Heart left ventricle (tissue), 16 donors: ENCODE data around the gene IGSF22. TPM values are rescaled to one million over a fixed set of nuclear protein-coding genes. Genes with fewer than 3 reads are reported as not detected.

ENCODE experiments used
- ATAC-seq, 4 donors: fragments of 200-7000 bp; cut with Tn5 transposase; one replicate each; pipeline ENCODE4 v1.9.1; 2020 to 2022; ENCODE audit warnings: moderate library complexity in 4 of 4, mild to moderate bottlenecking in 3 of 4, moderate number of reproducible peaks in 1 of 4
- DNase-seq, 5 donors: peaks; one replicate each; pipeline ENCODE4 v3.0.0-alpha.2; 2020
- H3K27ac ChIP-seq, 12 donors: fragments of 200-600 bp; sonication (generic) in 4 of 12; one replicate each; pipeline versions ENCODE4 v1.5.0 to v1.8.0; 2016 to 2022; ENCODE audit warnings: mild to moderate bottlenecking in 2 of 12
- H3K27me3 ChIP-seq, 9 donors: fragments of 200-600 bp; sonication (generic) in 2 of 9; one replicate each; pipeline versions ENCODE4 v1.5.1 to v1.8.0; 2016 to 2022; ENCODE audit warnings: mild to moderate bottlenecking in 3 of 9
- H3K36me3 ChIP-seq, 9 donors: fragments of 200-600 bp; sonication (generic) in 2 of 9; one replicate each; pipeline versions ENCODE4 v1.5.0 to v1.8.0; 2018 to 2022; ENCODE audit warnings: mild to moderate bottlenecking in 2 of 9
- H3K4me1 ChIP-seq, 12 donors: fragments of 200-600 bp; sonication (generic) in 4 of 12; one replicate each; pipeline versions ENCODE4 v1.5.0 to v1.8.0; 2016 to 2022; ENCODE audit warnings: mild to moderate bottlenecking in 3 of 12
- H3K4me3 ChIP-seq, 12 donors: fragments of 200-600 bp; sonication (generic) in 4 of 12; one replicate each; pipeline versions ENCODE4 v1.5.0 to v1.8.0; 2017 to 2022; ENCODE audit warnings: mild to moderate bottlenecking in 9 of 12, moderate library complexity in 4 of 12
- H3K9me3 ChIP-seq, 12 donors: fragments of 200-600 bp; sonication (generic) in 4 of 12; one replicate each; pipeline versions ENCODE4 v1.5.0 to v1.8.0; 2016 to 2022; ENCODE audit warnings: mild to moderate bottlenecking in 1 of 12
- POLR2A ChIP-seq, 2 donors: fragments of 450-650 bp; IDR thresholded peaks; one replicate each; pipeline ENCODE4 v1.6.1; 2017; ENCODE audit warnings: antibody characterized with exemption in 2 of 2, mild to moderate bottlenecking in 2 of 2, moderate library complexity in 2 of 2
- WGBS, 4 donors: extraction: QIAGEN DNeasy Blood & Tissue Kit in 2 of 4; methylation state at CpG; one replicate each; pipeline versions ENCODE4 v1.1.5 to v1.1.7; 2013 to 2018; 5-methylcytosine and 5-hydroxymethylcytosine counted together
- intact Hi-C, 10 donors: fragments of 100-400 bp; cut with DNase I; formaldehyde crosslinking; loops; one replicate each; pipeline versions ENCODE4 v1.11.1 to v1.14.2; 2022
- polyA plus RNA-seq, 2 donors: library from polyadenylated mRNA; stranded (reverse); fragments of 200-250 nt; gene quantifications; one replicate each; pipeline ENCODE4 v1.2.3, GENCODE V29; 2013
- total RNA-seq, 9 donors: library from RNA; depleted of rRNA in 2 of 9; stranded (reverse); fragments of >200 nt in 2 of 9; fragmentation: NEBNext Ultra II Directional in 3 of 9; extraction: Animal tissue kit (Norgen Biotek cat#: 25700) in 3 of 9; gene quantifications; one replicate each; pipeline versions ENCODE4 v1.1.0 to v1.2.4, GENCODE V29; 2016 to 2023
- TF ChIP-seq, protein P1 (sequence below), 12 donors: fragments of 200-600 bp; sonication (generic) in 4 of 12; IDR thresholded peaks; one replicate each; pipeline versions ENCODE4 v1.5.0 to v1.8.0; 2018 to 2022; ENCODE audit warnings: antibody characterized with exemption in 12 of 12, mild to moderate bottlenecking in 5 of 12
- donor health status: ischemic (EF 13 %, LVEDD 7.1; RV severe dilation, severe dysfunction).
- donor health status: healthy with polysubstance abuse.
- donor health status: DM: no; HTN: yes; CAD: no.
- donor health status: DM: no; HTN: no; CAD: no.
- donor health status: ischemic (EF 25% LVEDD 6.9; RV normal size, moderate dysfunction).
- donor health status: ischemic (EF 25% LVEDD 5.7; RV mildly dilated, moderate dysfunction).
- donor health status: healthy.
- donor health status: DM: yes; HTN: yes; CAD: no.
- donor health status: ischemic (EF 35%, LVEDD 5.7; RV mildly dilated, moderate dysfunction).
- donor health status: nonischemic (EF 11% LVEDD 7.7; RV severe dilation, severe dysfunction).
- donor health status: DM: yes; HTN: yes; CAD: no.
- donor health status: PGD.
- donor health status: ischemic (EF 29% LVEDD 5.4; RV normal size, mild dysfunction).
- donor health status: nonischemic (EF 23%, LVEDD 6.1; RV moderate dilation, normal function).

IGSF22 gene
- total and polyA plus RNA-seq, 11 donors, result 0.24 to 1.2 (median 0.77) TPM

DNA sequence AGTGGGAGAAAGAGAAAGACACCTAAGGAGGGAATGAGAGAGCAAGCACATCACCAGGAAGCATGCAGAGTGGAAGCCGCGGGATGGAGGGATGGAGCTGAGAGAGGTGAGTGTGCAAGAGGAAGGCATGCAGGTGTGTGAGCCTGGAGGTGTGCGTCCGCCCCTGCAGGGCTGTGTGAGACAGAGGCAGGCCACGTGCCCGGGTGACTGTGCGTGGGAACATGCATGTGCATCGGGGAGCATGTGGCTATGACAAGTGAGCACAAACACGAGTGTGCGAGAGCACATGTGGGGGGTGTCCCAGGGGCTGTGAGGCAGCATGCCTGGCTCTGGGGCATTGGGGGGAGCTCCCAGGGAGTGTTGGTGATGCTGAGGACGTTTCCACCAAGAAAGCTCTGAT is 35.8 kb upstream of the IGSF22 start:
- no peaks in the 10 kb centered on the region for H3K27me3 ChIP-seq
- intact Hi-C loops, result loop anchor here in 2 of 10 donors (10.0 kb wide), 2 partner anchors 647 to 767 kb away; no protein-coding TSS in a partner anchor
- 79 to 86% (median 83%) methylated on average over 11 of the region's 11 CpGs for WGBS, 4 donors
- ATAC-seq, result no peak
- no peak overlapping the region for H3K4me3 ChIP-seq
- no peak for DNase-seq
- no peak overlapping the region for H3K27ac ChIP-seq
- TF ChIP-seq POLR2A (IDR thresholded peaks at IDR 0.05), result no peak
- TF ChIP-seq, protein P1, sequence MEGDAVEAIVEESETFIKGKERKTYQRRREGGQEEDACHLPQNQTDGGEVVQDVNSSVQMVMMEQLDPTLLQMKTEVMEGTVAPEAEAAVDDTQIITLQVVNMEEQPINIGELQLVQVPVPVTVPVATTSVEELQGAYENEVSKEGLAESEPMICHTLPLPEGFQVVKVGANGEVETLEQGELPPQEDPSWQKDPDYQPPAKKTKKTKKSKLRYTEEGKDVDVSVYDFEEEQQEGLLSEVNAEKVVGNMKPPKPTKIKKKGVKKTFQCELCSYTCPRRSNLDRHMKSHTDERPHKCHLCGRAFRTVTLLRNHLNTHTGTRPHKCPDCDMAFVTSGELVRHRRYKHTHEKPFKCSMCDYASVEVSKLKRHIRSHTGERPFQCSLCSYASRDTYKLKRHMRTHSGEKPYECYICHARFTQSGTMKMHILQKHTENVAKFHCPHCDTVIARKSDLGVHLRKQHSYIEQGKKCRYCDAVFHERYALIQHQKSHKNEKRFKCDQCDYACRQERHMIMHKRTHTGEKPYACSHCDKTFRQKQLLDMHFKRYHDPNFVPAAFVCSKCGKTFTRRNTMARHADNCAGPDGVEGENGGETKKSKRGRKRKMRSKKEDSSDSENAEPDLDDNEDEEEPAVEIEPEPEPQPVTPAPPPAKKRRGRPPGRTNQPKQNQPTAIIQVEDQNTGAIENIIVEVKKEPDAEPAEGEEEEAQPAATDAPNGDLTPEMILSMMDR (IDR thresholded peaks at IDR 0.05), result no peak
- no peaks in the 10 kb centered on the region for H3K9me3 ChIP-seq
- H3K36me3 ChIP-seq, result no peaks in the 10 kb centered on the region
- no peaks in the 10 kb centered on the region for H3K4me1 ChIP-seq

DNA sequence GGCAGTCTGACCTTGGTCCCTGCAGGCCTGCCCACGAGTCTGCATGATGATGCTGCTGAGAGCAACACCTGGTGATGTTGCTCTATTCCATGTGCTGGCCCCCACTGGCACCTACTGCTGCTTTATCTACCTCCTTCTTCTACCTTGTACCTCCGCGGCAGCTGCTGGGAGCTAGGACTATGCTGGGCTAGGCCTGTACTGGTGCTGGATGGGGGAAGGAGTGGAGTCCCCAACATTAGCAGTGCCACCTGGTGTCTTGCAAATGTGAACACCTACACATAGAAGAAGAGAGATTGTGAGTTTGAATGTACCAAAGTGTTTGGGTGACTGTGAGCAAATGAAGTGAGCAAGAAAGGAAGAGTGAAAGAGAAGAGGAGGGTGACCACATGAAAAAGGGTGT is 35.2 kb upstream of the IGSF22 start:
- TF ChIP-seq, protein P1 (IDR thresholded peaks at IDR 0.05), result no peak
- no peak for TF ChIP-seq POLR2A (IDR thresholded peaks at IDR 0.05)
- ATAC-seq, result no peak
- Histone ChIP-seq H3K9me3 (no peaks in the 10 kb centered on the region), H3K27me3 (no peaks in the 10 kb centered on the region), H3K4me1 (no peaks in the 10 kb centered on the region), H3K27ac (no peak overlapping the region), H3K36me3 (no peaks in the 10 kb centered on the region), H3K4me3 (no peak overlapping the region)
- DNase-seq, result no peak
- intact Hi-C loops, result loop anchor here in 2 of 10 donors (10.0 kb wide), 2 partner anchors 646 to 766 kb away; no protein-coding TSS in a partner anchor
- 81 to 87% (median 84%) methylated on average over 3 of the region's 3 CpGs for WGBS, 4 donors

DNA sequence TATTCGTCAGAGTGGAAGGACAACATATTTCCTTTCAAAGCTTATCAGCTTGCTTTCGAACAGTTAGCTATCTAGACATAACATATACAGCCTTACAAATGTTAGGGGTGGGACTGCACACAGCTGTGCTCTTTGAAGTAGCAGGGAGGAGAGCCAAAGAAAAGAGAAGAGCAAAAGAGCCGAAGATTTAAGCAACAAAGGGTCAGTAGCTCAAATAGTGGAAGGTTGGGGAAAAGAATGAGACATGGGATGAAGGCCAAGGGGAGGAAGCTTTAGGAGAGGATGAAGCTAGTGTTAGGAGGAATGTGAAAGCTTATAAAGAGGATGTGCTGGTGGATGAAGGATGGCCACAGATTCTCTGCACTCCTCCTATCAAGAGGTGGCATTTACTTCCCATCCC is 31.8 kb upstream of the IGSF22 start:
- Histone ChIP-seq H3K4me3 (no peak overlapping the region), H3K4me1 (no peaks in the 10 kb centered on the region), H3K27ac (no peak overlapping the region), H3K36me3 (no peaks in the 10 kb centered on the region), H3K9me3 (no peaks in the 10 kb centered on the region), H3K27me3 (no peaks in the 10 kb centered on the region)
- intact Hi-C loops, result no loop called here
- TF ChIP-seq, protein P1 (IDR thresholded peaks at IDR 0.05), result no peak
- no peak for TF ChIP-seq POLR2A (IDR thresholded peaks at IDR 0.05)
- WGBS, 4 donors, result 50 to 67% (median 51%) methylated on average over 3 of the region's 3 CpGs
- DNase-seq (no peak), ATAC-seq (no peak)

DNA sequence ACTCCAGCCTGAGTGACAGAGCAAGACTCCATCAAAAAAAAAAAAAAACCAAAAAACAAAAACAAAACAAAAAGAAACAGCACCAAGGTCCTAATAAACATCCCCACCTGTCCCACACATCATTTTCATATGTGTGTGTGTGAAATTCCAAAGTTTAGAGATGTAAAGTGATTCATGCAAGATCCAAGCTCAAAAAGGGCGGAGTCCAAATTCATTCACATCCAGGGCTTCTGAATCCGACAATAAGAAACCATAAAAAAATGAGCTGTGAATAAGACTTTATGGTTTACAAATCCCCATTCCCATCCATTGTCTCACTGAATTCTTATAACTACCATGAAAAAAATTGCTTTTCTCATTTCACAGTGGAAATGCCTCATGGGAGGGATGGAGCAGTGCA is 30.9 kb upstream of the IGSF22 start:
- no peak overlapping the region for H3K27ac ChIP-seq
- TF ChIP-seq, protein P1 (IDR thresholded peaks at IDR 0.05), result no peak
- TF ChIP-seq POLR2A (IDR thresholded peaks at IDR 0.05), result no peak

More for the DNA sequence above, 30.9 kb upstream of the IGSF22 start:
- Histone ChIP-seq H3K9me3 (no peaks in the 10 kb centered on the region), H3K4me1 (no peaks in the 10 kb centered on the region), H3K27me3 (no peaks in the 10 kb centered on the region), H3K36me3 (no peaks in the 10 kb centered on the region), H3K4me3 (no peak overlapping the region)
- intact Hi-C loops, result no loop called here
- 88 to 92% (median 91%) methylated on average over 2 of the region's 2 CpGs for WGBS, 4 donors
- ATAC-seq (no peak), DNase-seq (no peak)
